Ovary (tissue), 3 donors: Measurements from ENCODE around the gene WDR18.
"Not testable (repeated sequence)": the region's sequence is repeated elsewhere in the genome, so short reads cannot be mapped to it uniquely, and the experiment has no call there.

Experiments used
- CTCF ChIP-seq, 3 donors: fragments of 450-650 bp in 2 of 3; fragments of 200-600 bp in 1 of 3; IDR thresholded peaks; one replicate each; pipeline versions ENCODE4 v1.5.1 to v1.8.0; 2016 to 2022; ENCODE audit warnings: antibody characterized with exemption in 3 of 3, mild to moderate bottlenecking in 1 of 3
- EP300 ChIP-seq: sonication (generic); formaldehyde crosslinking; IDR thresholded peaks from one replicate; pipeline ENCODE4 v1.6.1; 2017; ENCODE audit warnings: antibody characterized with exemption
- POLR2A ChIP-seq: fragments of 450-650 bp; IDR thresholded peaks from one replicate; pipeline ENCODE4 v1.6.1; 2017; ENCODE audit warnings: antibody characterized with exemption, mild to moderate bottlenecking, moderate library complexity
- donor health status: DM: no; HTN: no; CAD: no.

GRCh38 chr19:1023883-1024188 lies 39.7 kb downstream of the WDR18 start:
- not testable (repeated sequence) for TF ChIP-seq CTCF (IDR thresholded peaks at IDR 0.05); POLR2A; EP300
